ENCODE data around the gene UPF2. TPM values are rescaled to one million over a fixed set of nuclear protein-coding genes. Genes with fewer than 3 reads are reported as not detected.

UPF2 gene
- total RNA-seq, 6 experiments from 2014 or later: 18.3 to 24.1 (median 22.0) TPM

DNA sequence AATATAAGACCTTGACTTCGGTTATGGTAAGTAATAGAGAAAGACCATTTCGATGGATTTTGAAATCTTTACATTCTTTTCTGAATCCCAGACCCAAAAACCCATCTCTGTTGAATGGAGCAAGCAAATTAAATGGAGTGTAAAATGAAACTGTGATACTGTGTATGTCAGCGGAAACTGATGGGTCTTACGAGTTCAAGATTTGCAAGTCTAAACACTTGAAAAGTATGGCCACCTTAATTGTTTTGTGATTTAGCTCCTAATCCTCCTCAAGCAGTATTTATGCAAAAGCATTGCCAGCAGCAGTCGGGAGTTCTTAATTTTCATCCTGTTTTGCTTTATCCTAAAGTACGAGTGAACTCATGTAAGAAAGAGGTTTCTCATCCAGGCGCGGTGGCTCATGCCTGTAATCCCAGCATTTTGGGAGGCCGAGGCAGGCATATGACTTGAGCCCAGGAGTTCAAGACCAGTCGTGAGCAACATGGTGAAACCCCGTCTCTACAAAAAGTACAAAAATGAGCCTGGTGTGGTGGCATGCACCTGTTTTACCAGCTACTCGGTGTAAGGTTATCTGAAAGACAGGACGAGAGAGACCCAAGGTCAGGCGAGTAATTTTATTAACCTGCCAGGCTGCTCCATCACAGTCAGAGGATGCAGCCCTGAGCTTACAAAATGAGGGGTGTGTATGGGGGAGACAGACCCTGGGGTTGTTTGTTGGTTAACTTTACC, 20.3 kb upstream of the UPF2 start:
- H3K36me3 Mint-ChIP-seq (ENCODE audit: low read depth): no peaks in the 10 kb centered on the region
- no peak for DNase-seq
- TF ChIP-seq, protein P1, sequence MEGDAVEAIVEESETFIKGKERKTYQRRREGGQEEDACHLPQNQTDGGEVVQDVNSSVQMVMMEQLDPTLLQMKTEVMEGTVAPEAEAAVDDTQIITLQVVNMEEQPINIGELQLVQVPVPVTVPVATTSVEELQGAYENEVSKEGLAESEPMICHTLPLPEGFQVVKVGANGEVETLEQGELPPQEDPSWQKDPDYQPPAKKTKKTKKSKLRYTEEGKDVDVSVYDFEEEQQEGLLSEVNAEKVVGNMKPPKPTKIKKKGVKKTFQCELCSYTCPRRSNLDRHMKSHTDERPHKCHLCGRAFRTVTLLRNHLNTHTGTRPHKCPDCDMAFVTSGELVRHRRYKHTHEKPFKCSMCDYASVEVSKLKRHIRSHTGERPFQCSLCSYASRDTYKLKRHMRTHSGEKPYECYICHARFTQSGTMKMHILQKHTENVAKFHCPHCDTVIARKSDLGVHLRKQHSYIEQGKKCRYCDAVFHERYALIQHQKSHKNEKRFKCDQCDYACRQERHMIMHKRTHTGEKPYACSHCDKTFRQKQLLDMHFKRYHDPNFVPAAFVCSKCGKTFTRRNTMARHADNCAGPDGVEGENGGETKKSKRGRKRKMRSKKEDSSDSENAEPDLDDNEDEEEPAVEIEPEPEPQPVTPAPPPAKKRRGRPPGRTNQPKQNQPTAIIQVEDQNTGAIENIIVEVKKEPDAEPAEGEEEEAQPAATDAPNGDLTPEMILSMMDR (IDR thresholded peaks at IDR 0.05): no peak
- H3K27me3 Mint-ChIP-seq (ENCODE audit: insufficient read depth): no peaks in the 10 kb centered on the region; the same call in 1 of the 2 replicates
- H3K27ac Mint-ChIP-seq: no peak overlapping the region
- H3K4me3 Mint-ChIP-seq: no peak overlapping the region
- H3K9me3 Mint-ChIP-seq: no peaks in the 10 kb centered on the region
- H3K4me1 Mint-ChIP-seq (ENCODE audit: low read depth): peaks cover 10% of the 10 kb centered on the region

DNA sequence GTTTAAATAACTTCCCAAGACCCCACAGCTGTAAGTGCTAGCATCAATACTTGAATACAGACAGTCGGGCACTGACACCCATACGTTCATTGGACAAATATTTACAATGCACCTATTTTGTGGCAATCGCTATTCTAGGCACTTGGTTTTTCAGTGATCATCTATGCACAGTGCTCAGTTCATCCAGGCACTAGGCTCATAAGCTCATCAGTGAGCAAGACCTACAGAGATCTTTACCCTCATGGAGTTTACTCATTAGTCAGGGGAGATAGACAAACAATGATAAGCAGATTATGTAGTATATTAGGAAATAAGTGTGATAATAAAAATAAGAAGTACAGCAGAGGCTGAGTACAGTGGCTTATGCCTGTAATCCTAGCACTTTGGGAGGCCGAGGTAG, 18.5 kb upstream of the UPF2 start:
- Mint-ChIP-seq H3K4me1 (ENCODE audit: low read depth) (no peaks in the 10 kb centered on the region; the same call in 1 of the 2 replicates), H3K4me3 (no peak overlapping the region), H3K27ac (no peak overlapping the region), H3K27me3 (ENCODE audit: insufficient read depth) (no peaks in the 10 kb centered on the region; the same call in 1 of the 2 replicates), H3K9me3 (no peaks in the 10 kb centered on the region), H3K36me3 (ENCODE audit: low read depth) (no peaks in the 10 kb centered on the region)
- TF ChIP-seq, protein P1 (IDR thresholded peaks at IDR 0.05): no peak
- DNase-seq: no peak

DNA sequence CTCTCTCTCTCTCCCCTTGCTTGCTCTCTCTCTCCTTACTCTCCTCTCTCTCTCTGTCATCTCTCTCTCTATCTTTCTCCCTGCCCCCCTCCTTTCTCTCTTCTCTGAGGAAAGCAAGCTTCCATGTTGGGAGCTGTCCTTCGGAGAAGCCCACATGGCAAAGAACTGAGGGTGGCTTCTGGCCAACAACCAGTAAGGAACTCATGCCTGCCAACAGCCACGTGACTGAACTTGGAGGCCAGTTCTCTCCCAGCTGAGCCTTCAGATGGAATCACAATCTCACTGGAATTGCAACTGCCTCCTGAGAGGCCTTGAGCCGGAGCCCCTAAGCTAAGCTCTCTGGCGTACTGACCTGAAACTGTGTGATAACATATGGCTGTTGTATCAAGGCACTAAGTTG, 14.1 kb upstream of the UPF2 start:
- no peaks in the 10 kb centered on the region for H3K9me3 Mint-ChIP-seq
- DNase-seq: no peak
- TF ChIP-seq, protein P1 (IDR thresholded peaks at IDR 0.05): no peak
- no peaks in the 10 kb centered on the region for H3K4me1 Mint-ChIP-seq (ENCODE audit: low read depth)
- 0 out of 2 replicates have a peak, but pooled peaks cover under 1% of the 10 kb centered on the region for H3K27me3 Mint-ChIP-seq (ENCODE audit: insufficient read depth)
- no peaks in the 10 kb centered on the region for H3K36me3 Mint-ChIP-seq (ENCODE audit: low read depth)
- H3K4me3 Mint-ChIP-seq: no peak overlapping the region
- no peak overlapping the region for H3K27ac Mint-ChIP-seq

DNA sequence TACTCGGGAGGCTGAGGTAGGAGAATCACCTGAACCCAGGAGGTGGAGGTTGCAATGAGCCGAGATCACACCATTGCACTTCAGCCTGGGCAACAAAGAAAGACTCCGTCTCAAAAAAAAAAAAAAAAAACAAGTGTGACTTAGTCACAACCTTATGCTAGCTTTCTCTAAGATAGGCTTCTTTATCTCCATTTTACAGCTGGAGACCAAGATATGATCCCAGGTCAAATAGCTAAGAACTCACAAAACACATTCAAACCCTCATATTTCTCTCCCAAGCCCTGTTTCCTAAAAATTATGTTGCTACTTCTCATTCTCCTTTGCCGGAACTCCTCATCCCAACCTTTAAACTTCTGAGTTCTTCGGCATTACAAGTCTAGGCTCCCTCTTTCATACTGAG, 13.1 kb upstream of the UPF2 start:
- H3K4me1 Mint-ChIP-seq (ENCODE audit: low read depth): no peaks in the 10 kb centered on the region
- H3K27me3 Mint-ChIP-seq (ENCODE audit: insufficient read depth): peaks cover 4% of the 10 kb centered on the region; the same call in 1 of the 2 replicates
- TF ChIP-seq, protein P1 (IDR thresholded peaks at IDR 0.05): no peak
- no peak overlapping the region for H3K4me3 Mint-ChIP-seq
- no peaks in the 10 kb centered on the region for H3K36me3 Mint-ChIP-seq (ENCODE audit: low read depth)
- no peak for DNase-seq
- no peak overlapping the region for H3K27ac Mint-ChIP-seq
- H3K9me3 Mint-ChIP-seq: no peaks in the 10 kb centered on the region

DNA sequence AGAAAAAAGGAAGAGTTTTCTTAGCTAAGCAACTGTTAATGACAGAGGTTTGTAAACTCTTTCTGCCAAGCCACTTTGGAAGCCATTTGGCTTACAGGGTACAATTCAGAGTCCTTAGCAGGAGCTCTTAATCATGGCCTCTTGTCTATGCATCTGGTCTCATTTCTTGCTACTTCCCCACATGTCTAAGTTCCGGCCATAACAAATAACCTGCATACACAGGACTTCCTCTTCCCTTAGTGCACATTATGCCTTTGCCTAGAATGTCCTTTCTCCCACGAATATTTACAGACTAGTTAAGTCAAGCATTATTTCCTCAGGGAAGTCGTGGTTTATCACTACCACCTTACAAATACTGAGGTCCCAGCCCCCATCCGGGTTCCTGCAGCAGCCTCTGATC, 8.6 kb upstream of the UPF2 start:
- Mint-ChIP-seq H3K27ac (no peak overlapping the region), H3K36me3 (ENCODE audit: low read depth) (no peaks in the 10 kb centered on the region)
- DNase-seq: no peak

More for the DNA sequence above, 8.6 kb upstream of the UPF2 start:
- peaks cover 5% of the 10 kb centered on the region; the same call in 1 of the 2 replicates for H3K4me1 Mint-ChIP-seq (ENCODE audit: low read depth)
- TF ChIP-seq, protein P1 (IDR thresholded peaks at IDR 0.05): no peak
- H3K4me3 Mint-ChIP-seq: no peak overlapping the region
- H3K9me3 Mint-ChIP-seq: no peaks in the 10 kb centered on the region
- H3K27me3 Mint-ChIP-seq (ENCODE audit: insufficient read depth): peaks cover 7% of the 10 kb centered on the region
